Breast epithelium (tissue), 4 donors: ENCODE results near the gene SCPEP1. TPM values are rescaled to one million over a fixed set of nuclear protein-coding genes. Genes with fewer than 3 reads are reported as not detected.

Source experiments
- DNase-seq, 2 donors: peaks; one replicate each; pipeline ENCODE4 v3.0.0-alpha.2; 2019; ENCODE audit warnings: low spot score in 2 of 2
- H3K27ac ChIP-seq, 2 donors: fragments of 200-600 bp; sonication (generic) in 1 of 2; one replicate each; pipeline ENCODE4 v1.5.1; 2016 to 2019; ENCODE audit warnings: mild to moderate bottlenecking in 1 of 2
- H3K27me3 ChIP-seq, 2 donors: fragments of 200-600 bp; sonication (generic) in 1 of 2; one replicate each; pipeline versions ENCODE4 v1.5.1 to v1.6.0; 2017 to 2019; ENCODE audit warnings: control low read depth in 1 of 2, mild to moderate bottlenecking in 1 of 2
- H3K36me3 ChIP-seq: fragments of 200-600 bp; one replicate; pipeline ENCODE4 v1.5.1; 2019
- H3K4me1 ChIP-seq, 2 donors: fragments of 200-600 bp; sonication (generic); one replicate each; pipeline ENCODE4 v1.5.1; 2016 to 2019; ENCODE audit warnings: control low read depth in 1 of 2
- H3K4me3 ChIP-seq, 3 donors: fragments of 200-600 bp; sonication (generic); 1 replicate in 2 of 3; 2 replicates in 1 of 3; pipeline ENCODE4 v1.5.1; 2016 to 2019; ENCODE audit warnings: mild to moderate bottlenecking in 3 of 3, moderate library complexity in 2 of 3
- H3K9me3 ChIP-seq, 2 donors: fragments of 200-600 bp; sonication (generic) in 1 of 2; one replicate each; pipeline ENCODE4 v1.5.1; 2016 to 2019; ENCODE audit warnings: control low read depth in 1 of 2
- CTCF ChIP-seq, 3 donors: fragments of 450-650 bp; IDR thresholded peaks; one replicate each; pipeline ENCODE4 v1.5.1; 2016 to 2017; ENCODE audit warnings: antibody characterized with exemption in 3 of 3, mild to moderate bottlenecking in 3 of 3, moderate library complexity in 3 of 3
- POLR2A ChIP-seq: fragments of 450-650 bp; IDR thresholded peaks from one replicate; pipeline ENCODE4 v1.6.1; 2016; ENCODE audit warnings: antibody characterized with exemption, mild to moderate bottlenecking, moderate library complexity
- POLR2AphosphoS5 ChIP-seq, 3 donors: sonication (generic); formaldehyde crosslinking; IDR thresholded peaks; one replicate each; pipeline ENCODE4 v1.6.1; 2017; ENCODE audit warnings: antibody characterized with exemption in 3 of 3
- intact Hi-C: fragments of 100-400 bp; cut with DNase I; formaldehyde crosslinking; loops from one replicate; pipeline ENCODE4 v1.15.1; 2023; ENCODE audit warnings: low total_unique reads
- total RNA-seq, 3 donors: library from RNA; depleted of rRNA; stranded (reverse); fragments of >200 nt; gene quantifications; one replicate each; pipeline ENCODE4 v1.1.0, GENCODE V29; 2016

SCPEP1 gene
- total RNA-seq, result 100 to 1,000 TPM in 2 of 3 donors, 10 to 100 TPM in 1; 55.4 to 264 (median 146) TPM

GRCh38 chr17:56977673-56978395 lies at the start of gene SCPEP1:
Gene SCPEP1, plus strand, starts transcription at chr17:56978131. Its CDS starts 29 bp downstream, at chr17:56978160.
- intact Hi-C loops, result no loop called here
- H3K9me3 ChIP-seq, result no peaks in the 10 kb centered on the region
- no peaks in the 10 kb centered on the region for H3K36me3 ChIP-seq
- H3K4me1 ChIP-seq, result no peaks in the 10 kb centered on the region
- DNase-seq, result peak; percentile 84 to 87
- peak within 1 kb of the TSS; percentile 45 to 76 (median 63) for H3K4me3 ChIP-seq
- TF ChIP-seq POLR2A (peak; percentile 51), POLR2AphosphoS5 (IDR thresholded peaks at IDR 0.05) (peak; percentile 27 to 77 (median 63)), CTCF (IDR thresholded peaks at IDR 0.05) (no peak)
- peak within 1 kb of the TSS; percentile 38 to 73 for H3K27ac ChIP-seq
- no peaks in the 10 kb centered on the region for H3K27me3 ChIP-seq

GRCh38 chr17:56928586-56928985 lies 49.3 kb upstream of the SCPEP1 start:
- H3K27ac ChIP-seq, result no peak overlapping the region
- H3K9me3 ChIP-seq, result peaks cover 0 to 11% of the 10 kb centered on the region in 2 donors
- H3K4me3 ChIP-seq, result no peak overlapping the region
- TF ChIP-seq POLR2AphosphoS5 (IDR thresholded peaks at IDR 0.05) (no peak), POLR2A (no peak), CTCF (IDR thresholded peaks at IDR 0.05) (no peak)
- H3K4me1 ChIP-seq, result no peaks in the 10 kb centered on the region
- H3K36me3 ChIP-seq, result no peaks in the 10 kb centered on the region
- intact Hi-C loops, result no loop called here
- no peaks in the 10 kb centered on the region for H3K27me3 ChIP-seq
- DNase-seq, result no peak

GRCh38 chr17:56929362-56929969 lies 48.5 kb upstream of the SCPEP1 start:
- Histone ChIP-seq H3K27me3 (no peaks in the 10 kb centered on the region), H3K4me1 (no peaks in the 10 kb centered on the region), H3K36me3 (no peaks in the 10 kb centered on the region), H3K9me3 (peaks cover 0 to 11% of the 10 kb centered on the region in 2 donors), H3K27ac (no peak overlapping the region), H3K4me3 (no peak overlapping the region)
- no peak for TF ChIP-seq POLR2A
- no peak for TF ChIP-seq POLR2AphosphoS5 (IDR thresholded peaks at IDR 0.05)
- TF ChIP-seq CTCF (IDR thresholded peaks at IDR 0.05), result no peak
- no peak for DNase-seq
- intact Hi-C loops, result no loop called here

GRCh38 chr17:56930739-56931337 lies 47.1 kb upstream of the SCPEP1 start:
- Histone ChIP-seq H3K36me3 (no peaks in the 10 kb centered on the region), H3K27me3 (no peaks in the 10 kb centered on the region), H3K4me3 (no peak overlapping the region), H3K9me3 (peaks cover 0 to 11% of the 10 kb centered on the region in 2 donors), H3K4me1 (no peaks in the 10 kb centered on the region), H3K27ac (no peak overlapping the region)
- TF ChIP-seq CTCF (IDR thresholded peaks at IDR 0.05) (no peak), POLR2AphosphoS5 (IDR thresholded peaks at IDR 0.05) (no peak), POLR2A (no peak)
- DNase-seq, result no peak
- intact Hi-C loops, result no loop called here
